Measurements from ENCODE around the gene RNF227. TPM values are rescaled to one million over a fixed set of nuclear protein-coding genes. Genes with fewer than 3 reads are reported as not detected.

Gene RNF227
- total and polyA plus RNA-seq, 2 of the 8 experiments (the other 6 are each of a cell fraction or from before 2014, with no cell fraction given), result 0.63 to 1.7 TPM

DNA sequence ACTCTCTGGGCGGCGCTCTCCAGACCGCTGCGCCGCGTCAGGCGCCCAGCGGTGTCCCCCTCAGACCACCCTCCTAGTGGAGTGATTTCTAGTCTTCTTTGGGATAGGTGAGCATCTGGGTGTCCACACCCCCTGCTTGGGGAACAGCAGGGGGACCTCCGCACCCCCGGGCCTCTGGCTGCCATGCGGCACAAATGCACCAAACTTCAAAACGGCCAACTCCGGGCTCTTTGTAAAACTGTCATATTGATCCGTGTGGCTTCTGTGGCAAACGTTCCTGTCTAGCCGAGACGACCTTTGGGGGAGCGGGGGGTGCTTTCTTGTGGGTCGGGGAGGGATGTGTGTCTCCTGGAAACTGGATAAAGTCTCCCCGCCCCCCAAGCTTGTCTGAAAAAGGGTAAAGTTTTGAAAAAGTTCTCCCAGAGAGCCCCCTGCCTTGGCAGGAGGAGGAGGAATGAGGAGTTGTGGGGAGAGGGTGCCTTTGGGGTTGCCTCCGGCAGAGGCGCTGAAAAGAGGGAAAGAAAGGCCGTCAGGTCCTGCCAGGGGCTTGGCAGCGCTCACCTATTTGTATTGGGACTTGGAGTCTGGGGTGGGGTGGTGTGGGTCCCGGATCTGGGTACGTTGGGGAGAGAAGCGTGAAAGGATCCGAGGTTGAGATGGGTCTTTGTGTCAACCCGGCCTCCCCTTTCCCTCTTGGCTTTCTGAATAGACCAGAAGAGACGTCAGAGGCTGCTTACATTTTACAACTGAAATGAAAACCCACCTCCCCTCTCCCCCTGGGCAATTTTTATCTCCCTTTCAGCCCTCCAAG, 29.7 kb downstream of the RNF227 start (continued):
- TF ChIP-seq, protein P1, sequence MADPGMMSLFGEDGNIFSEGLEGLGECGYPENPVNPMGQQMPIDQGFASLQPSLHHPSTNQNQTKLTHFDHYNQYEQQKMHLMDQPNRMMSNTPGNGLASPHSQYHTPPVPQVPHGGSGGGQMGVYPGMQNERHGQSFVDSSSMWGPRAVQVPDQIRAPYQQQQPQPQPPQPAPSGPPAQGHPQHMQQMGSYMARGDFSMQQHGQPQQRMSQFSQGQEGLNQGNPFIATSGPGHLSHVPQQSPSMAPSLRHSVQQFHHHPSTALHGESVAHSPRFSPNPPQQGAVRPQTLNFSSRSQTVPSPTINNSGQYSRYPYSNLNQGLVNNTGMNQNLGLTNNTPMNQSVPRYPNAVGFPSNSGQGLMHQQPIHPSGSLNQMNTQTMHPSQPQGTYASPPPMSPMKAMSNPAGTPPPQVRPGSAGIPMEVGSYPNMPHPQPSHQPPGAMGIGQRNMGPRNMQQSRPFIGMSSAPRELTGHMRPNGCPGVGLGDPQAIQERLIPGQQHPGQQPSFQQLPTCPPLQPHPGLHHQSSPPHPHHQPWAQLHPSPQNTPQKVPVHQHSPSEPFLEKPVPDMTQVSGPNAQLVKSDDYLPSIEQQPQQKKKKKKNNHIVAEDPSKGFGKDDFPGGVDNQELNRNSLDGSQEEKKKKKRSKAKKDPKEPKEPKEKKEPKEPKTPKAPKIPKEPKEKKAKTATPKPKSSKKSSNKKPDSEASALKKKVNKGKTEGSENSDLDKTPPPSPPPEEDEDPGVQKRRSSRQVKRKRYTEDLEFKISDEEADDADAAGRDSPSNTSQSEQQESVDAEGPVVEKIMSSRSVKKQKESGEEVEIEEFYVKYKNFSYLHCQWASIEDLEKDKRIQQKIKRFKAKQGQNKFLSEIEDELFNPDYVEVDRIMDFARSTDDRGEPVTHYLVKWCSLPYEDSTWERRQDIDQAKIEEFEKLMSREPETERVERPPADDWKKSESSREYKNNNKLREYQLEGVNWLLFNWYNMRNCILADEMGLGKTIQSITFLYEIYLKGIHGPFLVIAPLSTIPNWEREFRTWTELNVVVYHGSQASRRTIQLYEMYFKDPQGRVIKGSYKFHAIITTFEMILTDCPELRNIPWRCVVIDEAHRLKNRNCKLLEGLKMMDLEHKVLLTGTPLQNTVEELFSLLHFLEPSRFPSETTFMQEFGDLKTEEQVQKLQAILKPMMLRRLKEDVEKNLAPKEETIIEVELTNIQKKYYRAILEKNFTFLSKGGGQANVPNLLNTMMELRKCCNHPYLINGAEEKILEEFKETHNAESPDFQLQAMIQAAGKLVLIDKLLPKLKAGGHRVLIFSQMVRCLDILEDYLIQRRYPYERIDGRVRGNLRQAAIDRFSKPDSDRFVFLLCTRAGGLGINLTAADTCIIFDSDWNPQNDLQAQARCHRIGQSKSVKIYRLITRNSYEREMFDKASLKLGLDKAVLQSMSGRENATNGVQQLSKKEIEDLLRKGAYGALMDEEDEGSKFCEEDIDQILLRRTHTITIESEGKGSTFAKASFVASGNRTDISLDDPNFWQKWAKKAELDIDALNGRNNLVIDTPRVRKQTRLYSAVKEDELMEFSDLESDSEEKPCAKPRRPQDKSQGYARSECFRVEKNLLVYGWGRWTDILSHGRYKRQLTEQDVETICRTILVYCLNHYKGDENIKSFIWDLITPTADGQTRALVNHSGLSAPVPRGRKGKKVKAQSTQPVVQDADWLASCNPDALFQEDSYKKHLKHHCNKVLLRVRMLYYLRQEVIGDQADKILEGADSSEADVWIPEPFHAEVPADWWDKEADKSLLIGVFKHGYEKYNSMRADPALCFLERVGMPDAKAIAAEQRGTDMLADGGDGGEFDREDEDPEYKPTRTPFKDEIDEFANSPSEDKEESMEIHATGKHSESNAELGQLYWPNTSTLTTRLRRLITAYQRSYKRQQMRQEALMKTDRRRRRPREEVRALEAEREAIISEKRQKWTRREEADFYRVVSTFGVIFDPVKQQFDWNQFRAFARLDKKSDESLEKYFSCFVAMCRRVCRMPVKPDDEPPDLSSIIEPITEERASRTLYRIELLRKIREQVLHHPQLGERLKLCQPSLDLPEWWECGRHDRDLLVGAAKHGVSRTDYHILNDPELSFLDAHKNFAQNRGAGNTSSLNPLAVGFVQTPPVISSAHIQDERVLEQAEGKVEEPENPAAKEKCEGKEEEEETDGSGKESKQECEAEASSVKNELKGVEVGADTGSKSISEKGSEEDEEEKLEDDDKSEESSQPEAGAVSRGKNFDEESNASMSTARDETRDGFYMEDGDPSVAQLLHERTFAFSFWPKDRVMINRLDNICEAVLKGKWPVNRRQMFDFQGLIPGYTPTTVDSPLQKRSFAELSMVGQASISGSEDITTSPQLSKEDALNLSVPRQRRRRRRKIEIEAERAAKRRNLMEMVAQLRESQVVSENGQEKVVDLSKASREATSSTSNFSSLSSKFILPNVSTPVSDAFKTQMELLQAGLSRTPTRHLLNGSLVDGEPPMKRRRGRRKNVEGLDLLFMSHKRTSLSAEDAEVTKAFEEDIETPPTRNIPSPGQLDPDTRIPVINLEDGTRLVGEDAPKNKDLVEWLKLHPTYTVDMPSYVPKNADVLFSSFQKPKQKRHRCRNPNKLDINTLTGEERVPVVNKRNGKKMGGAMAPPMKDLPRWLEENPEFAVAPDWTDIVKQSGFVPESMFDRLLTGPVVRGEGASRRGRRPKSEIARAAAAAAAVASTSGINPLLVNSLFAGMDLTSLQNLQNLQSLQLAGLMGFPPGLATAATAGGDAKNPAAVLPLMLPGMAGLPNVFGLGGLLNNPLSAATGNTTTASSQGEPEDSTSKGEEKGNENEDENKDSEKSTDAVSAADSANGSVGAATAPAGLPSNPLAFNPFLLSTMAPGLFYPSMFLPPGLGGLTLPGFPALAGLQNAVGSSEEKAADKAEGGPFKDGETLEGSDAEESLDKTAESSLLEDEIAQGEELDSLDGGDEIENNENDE (IDR thresholded peaks at IDR 0.05; ENCODE audit: insufficient replicate concordance, low read length), result no peak
- TF ChIP-seq KDM1A (IDR thresholded peaks at IDR 0.05; ENCODE audit: borderline replicate concordance, low read length) (no peak), ZNF274 (IDR thresholded peaks at IDR 0.05; ENCODE audit: borderline replicate concordance, extremely low read depth, low read length) (no peak), TAF1 (IDR thresholded peaks at IDR 0.05; ENCODE audit: low read depth, low read length) (no peak), CHD1 (IDR thresholded peaks at IDR 0.05; ENCODE audit: low read depth, low read length) (no peak), EZH2 (IDR thresholded peaks at IDR 0.05; ENCODE audit: low read depth, low read length, severe bottlenecking) (peak; percentile 33), EGR1 (IDR thresholded peaks at IDR 0.05; ENCODE audit: borderline replicate concordance, low read depth, low read length) (no peak)

Measured in H1 (cell line).